Astrocyte of the spinal cord (primary cell): ENCODE data around the gene RAET1L.
"Not testable (repeated sequence)": the region's sequence is repeated elsewhere in the genome, so short reads cannot be mapped to it uniquely, and the experiment has no call there.

Source experiments
- DNase-seq: peaks from one replicate; pipeline ENCODE4 v3.0.0; 2011; ENCODE audit warnings: low read depth, low spot score
- H3K4me3 ChIP-seq: 2 replicates; pipeline ENCODE4 v1.5.1; 2011; ENCODE audit warnings: low read depth, mild to moderate bottlenecking, low read length, moderate library complexity
- CTCF ChIP-seq: IDR thresholded peaks from 2 replicates; pipeline ENCODE4 v1.5.1; 2012; ENCODE audit warnings: low read depth, mild to moderate bottlenecking, low read length, inconsistent platforms
- in situ Hi-C: cut with HindIII; loops from 2 replicates; pipeline ENCODE4 v1.10.0; 2017; ENCODE audit warnings: low sequenced_read_pairs

Gene RAET1L

GRCh38 chr6:150028799-150029198 is 3.5 kb upstream of the RAET1L start:
- in situ Hi-C loops: no loop called here
- TF ChIP-seq CTCF: no peak
- H3K4me3 ChIP-seq: no peak overlapping the region
- DNase-seq: no peak

- in situ Hi-C loops: no loop called here
- DNase-seq: no peak
- H3K4me3 ChIP-seq: no peak overlapping the region
- no peak for TF ChIP-seq CTCF
Observed at GRCh38 chr6:150027806-150028565, 2.7 kb upstream of the RAET1L start.

DNA sequence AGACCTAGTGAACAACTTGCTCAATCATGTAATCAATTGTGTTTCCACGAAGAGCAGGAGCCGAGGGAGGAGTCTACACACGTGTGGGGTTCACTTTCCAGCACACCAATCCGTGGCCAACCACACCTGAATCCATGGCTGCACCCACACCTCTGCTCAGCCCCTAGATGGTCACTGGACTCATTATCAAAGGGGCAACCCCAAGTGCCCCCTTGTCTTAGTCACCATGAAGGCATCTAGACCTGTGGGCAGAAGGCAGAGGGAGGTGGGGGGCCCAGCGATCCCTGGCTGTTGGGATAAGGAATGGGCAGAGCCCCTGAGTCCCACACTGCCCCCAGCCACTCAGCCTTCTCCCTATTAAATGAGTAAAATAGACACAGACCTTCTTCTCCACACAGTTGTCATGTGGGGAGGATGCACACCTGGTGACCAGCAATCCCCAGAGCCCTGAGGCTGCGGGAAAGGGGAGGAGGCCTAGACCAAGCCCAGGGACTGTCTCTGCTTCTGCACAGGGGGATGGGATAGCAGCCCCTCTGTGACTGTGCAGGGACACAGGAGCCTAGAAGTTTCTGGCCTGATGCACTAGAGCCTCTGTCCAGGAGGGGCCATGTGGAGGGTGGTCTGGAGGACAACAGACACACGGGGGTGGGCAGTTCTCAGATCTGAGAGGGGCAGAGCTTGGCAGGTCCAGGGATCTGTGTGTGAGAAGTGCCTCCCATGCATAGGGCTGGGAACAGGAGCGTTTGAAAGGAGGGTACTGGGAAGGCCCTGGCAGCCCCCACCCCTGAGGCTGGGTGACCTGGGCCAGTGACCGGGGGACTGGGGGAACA is 1.9 kb upstream of the RAET1L start:
- no peak for DNase-seq
- TF ChIP-seq CTCF: no peak
- no peak overlapping the region for H3K4me3 ChIP-seq
- in situ Hi-C loops: no loop called here

DNA sequence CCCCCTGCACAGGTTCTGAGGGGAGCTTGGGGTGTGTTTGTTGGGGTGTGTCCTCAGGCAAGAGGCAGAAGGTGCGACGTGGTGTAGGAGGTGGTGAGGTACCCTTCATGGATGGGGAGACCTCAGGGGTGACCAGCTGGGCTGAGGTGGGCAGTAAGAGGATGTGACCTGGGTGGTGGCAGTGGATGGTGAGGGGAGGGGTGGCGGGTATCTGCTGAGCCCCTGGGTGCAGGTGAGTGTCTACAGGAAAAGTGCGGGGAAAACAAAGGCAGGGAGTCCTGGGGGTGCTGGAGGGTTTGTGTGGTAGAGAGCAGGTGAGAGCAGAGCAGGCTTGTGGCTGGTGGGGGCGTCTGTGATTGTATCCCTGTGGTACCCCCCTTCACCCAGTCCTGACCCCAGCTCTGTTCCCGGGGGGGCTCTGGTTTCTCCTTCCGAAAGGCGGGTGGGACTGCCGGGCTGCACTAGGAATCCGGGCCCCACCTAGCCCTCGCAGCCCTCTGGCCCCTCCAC is 631 bp downstream of the RAET1L start:
- DNase-seq: no peak
- no peak overlapping the region for H3K4me3 ChIP-seq
- in situ Hi-C loops: no loop called here

DNA sequence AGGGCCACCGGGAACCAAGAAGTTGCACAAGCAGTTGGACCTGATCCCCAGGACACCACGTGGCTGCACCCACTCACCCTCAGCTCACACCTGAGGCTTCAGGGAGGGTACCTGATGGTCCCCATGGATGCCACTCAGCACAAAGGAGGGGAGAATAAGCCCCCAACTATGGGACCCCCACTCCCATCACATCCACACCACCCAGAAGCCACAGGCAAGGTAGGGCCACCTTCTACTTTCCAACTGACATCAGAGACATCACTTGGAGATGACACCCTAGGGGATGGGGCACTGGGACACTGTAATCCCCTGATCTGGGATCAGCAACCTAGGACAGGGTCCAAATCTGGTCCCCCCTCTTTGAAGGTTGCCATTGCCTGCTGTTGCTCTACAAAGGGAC is 1.3 kb downstream of the RAET1L start:
- DNase-seq, in situ Hi-C loops: not testable (repeated sequence)

More for the DNA sequence above, 631 bp downstream of the RAET1L start:
- no peak for TF ChIP-seq CTCF

GRCh38 chr6:150021870-150022269 is 3.5 kb downstream of the RAET1L start:
- DNase-seq, in situ Hi-C loops, H3K4me3 ChIP-seq: not testable (repeated sequence)

More for the DNA sequence above, 1.3 kb downstream of the RAET1L start:
- H3K4me3 ChIP-seq: not testable (repeated sequence)

DNA sequence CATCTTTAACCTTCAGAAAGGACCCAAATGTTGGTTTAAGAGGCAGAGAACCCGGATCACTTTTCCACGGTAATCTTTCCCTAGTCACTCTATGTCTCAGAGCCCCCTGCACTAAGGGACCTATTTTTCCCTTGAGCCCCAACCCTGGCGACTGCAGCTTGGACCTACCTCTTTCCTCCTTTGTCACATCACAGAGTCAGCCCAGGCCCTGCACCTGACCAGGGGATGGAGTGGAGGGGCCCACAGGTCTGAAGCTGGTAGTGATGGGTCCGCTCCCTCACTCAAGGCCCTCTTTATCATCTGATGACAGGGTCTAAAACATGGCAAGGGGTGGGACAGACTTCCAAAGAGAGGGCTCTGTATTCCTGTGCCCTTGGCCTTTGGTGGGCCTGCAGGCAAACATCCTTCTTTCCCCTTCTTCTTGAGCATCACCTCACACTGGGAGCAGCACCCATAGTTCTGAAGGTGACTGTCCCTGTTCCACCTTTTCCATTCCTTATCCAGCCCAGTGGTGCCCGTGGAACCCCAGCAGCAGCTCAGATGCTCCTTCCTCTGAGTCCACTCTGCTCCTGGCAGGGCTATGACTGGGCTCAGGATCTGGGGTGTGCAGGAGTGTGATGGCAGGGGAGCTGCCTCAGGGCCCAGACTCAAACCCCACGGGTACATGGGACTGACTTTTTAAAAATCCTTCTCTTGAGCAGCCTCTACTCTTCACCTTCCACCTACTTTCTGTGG is 6.3 kb downstream of the RAET1L start:
- in situ Hi-C loops: no loop called here
- no peak for TF ChIP-seq CTCF
- no peak for DNase-seq
- no peak overlapping the region for H3K4me3 ChIP-seq

DNA sequence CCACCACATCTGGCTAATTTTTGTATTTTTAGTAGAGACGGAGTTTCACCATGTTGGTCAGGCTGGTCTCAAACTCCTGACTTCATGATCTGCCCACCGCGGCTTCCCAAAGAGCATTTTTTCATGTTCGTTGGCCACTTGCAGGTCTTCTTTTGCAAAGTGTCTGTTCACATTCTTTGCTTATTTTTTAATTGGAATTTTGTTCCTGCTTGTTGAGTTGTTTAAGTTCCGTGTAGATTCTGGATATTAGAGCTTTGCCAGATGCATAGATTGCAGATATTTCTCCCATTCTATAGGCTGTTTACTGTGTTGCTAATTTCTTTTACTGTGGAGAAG is 8.2 kb downstream of the RAET1L start:
- in situ Hi-C loops: not testable (repeated sequence)

More for the DNA sequence above, 8.2 kb downstream of the RAET1L start:
- not testable (repeated sequence) for DNase-seq, H3K4me3 ChIP-seq
